CD8-positive, alpha-beta memory T cell (primary cell): ENCODE data around the gene CDR2. TPM values are rescaled to one million over a fixed set of nuclear protein-coding genes. Genes with fewer than 3 reads are reported as not detected.
A peak's percentile ranks its signal among the peaks of the same experiment; 100 is the strongest.

ENCODE experiments used
- CTCF ChIA-PET: fragments of 350-600 bp; sonication (Branson Sonifier 250); formaldehyde crosslinking; loops from one replicate; lab custom pipeline; 2021; ENCODE audit warnings: antibody characterized with exemption; lab: Charles Lee
- POLR2A ChIA-PET: fragments of 350-600 bp; sonication (Branson Sonifier 250); formaldehyde crosslinking; loops from one replicate; lab custom pipeline; 2021; ENCODE audit warnings: antibody characterized with exemption; lab: Charles Lee
- DNase-seq, 5 donors: peaks; one replicate each; pipeline versions ENCODE4 v3.0.0 to v3.0.0-alpha.2; 2020 to 2022; ENCODE audit warnings: mixed read lengths in 1 of 5
- H3K27ac ChIP-seq: one replicate; pipeline ENCODE4 v1.7.0; 2013; ENCODE audit warnings: low read depth, mild to moderate bottlenecking, low read length, moderate library complexity
- H3K27me3 ChIP-seq: 2 replicates; pipeline ENCODE4 v1.7.0; 2013; ENCODE audit warnings: low read length, mild to moderate bottlenecking; ENCODE audit not compliant: insufficient read depth, poor library complexity, severe bottlenecking
- H3K36me3 ChIP-seq: 2 replicates; pipeline ENCODE4 v1.7.0; 2013; ENCODE audit warnings: mild to moderate bottlenecking, low read length, moderate library complexity; ENCODE audit not compliant: insufficient read depth
- H3K4me1 ChIP-seq: 2 replicates; pipeline ENCODE4 v1.7.0; 2013; ENCODE audit warnings: mild to moderate bottlenecking, low read length, moderate library complexity; ENCODE audit not compliant: insufficient read depth
- H3K4me3 ChIP-seq: 2 replicates; pipeline ENCODE4 v1.7.0; 2013; ENCODE audit warnings: mild to moderate bottlenecking, low read length
- H3K9me3 ChIP-seq: 2 replicates; pipeline ENCODE4 v1.7.0; 2013; ENCODE audit warnings: mild to moderate bottlenecking, low read length
- H3K27ac Mint-ChIP-seq, 8 donors: one replicate each; pipeline ENCODE4 v1.8.0; 2020 to 2021; ENCODE audit warnings: mixed read lengths in 8 of 8, mild to moderate bottlenecking in 6 of 8, inconsistent platforms in 3 of 8, moderate library complexity in 3 of 8
- H3K27me3 Mint-ChIP-seq, 2 donors: one replicate each; pipeline ENCODE4 v1.8.0; 2020 to 2021; ENCODE audit warnings: mixed read lengths in 2 of 2, mild to moderate bottlenecking in 1 of 2, moderate library complexity in 1 of 2
- H3K36me3 Mint-ChIP-seq, 3 donors: one replicate each; pipeline ENCODE4 v1.8.0; 2020 to 2021; ENCODE audit warnings: mixed read lengths in 3 of 3, inconsistent platforms in 1 of 3, mild to moderate bottlenecking in 1 of 3
- H3K4me1 Mint-ChIP-seq, 3 donors: one replicate each; pipeline ENCODE4 v1.8.0; 2020 to 2021; ENCODE audit warnings: mixed read lengths in 3 of 3, inconsistent platforms in 1 of 3, mild to moderate bottlenecking in 1 of 3
- H3K4me3 Mint-ChIP-seq, 7 donors: one replicate each; pipeline ENCODE4 v1.8.0; 2020 to 2021; ENCODE audit warnings: mixed read lengths in 7 of 7, mild to moderate bottlenecking in 6 of 7, moderate library complexity in 4 of 7, inconsistent platforms in 2 of 7
- H3K9me3 Mint-ChIP-seq, 5 donors: one replicate each; pipeline ENCODE4 v1.8.0; 2020 to 2022; ENCODE audit warnings: mixed read lengths in 5 of 5, mild to moderate bottlenecking in 3 of 5, moderate library complexity in 2 of 5, inconsistent platforms in 1 of 5
- polyA plus RNA-seq: library from polyadenylated mRNA; unstranded; fragments of 300-500 nt; fragmentation: Illumina TruSeq; gene quantifications from one replicate; pipeline ENCODE4 v1.2.3, GENCODE V29; 2021
- total RNA-seq, 2 experiments: library from RNA; stranded (reverse); gene quantifications; one replicate each; pipeline ENCODE4 v1.2.3, GENCODE V29; 2021

Gene CDR2
- total and polyA plus RNA-seq, 3 experiments from 2014 or later: 38.9 to 79.1 (median 41.2) TPM

- H3K36me3 ChIP-seq: peaks cover 48% of the 10 kb centered on the region
- H3K9me3 Mint-ChIP-seq: no peaks in the 10 kb centered on the region
- H3K27ac Mint-ChIP-seq: peak overlapping the region in 3 of 8 donors; percentile 50 to 74 (median 66)
- H3K4me3 ChIP-seq: no peak overlapping the region
- no peak overlapping the region for H3K4me3 Mint-ChIP-seq
- no peak for DNase-seq
- peaks cover 5 to 95% (median 11%) of the 10 kb centered on the region in 3 donors for H3K36me3 Mint-ChIP-seq
- no peaks in the 10 kb centered on the region for H3K27me3 ChIP-seq
- ChIA-PET CTCF (interaction anchor here (0.6 kb wide), 1 partner anchor 88 kb away, joined by 3 read pairs; no protein-coding TSS in a partner anchor), POLR2A (no interaction called here)
- no peaks in the 10 kb centered on the region for H3K9me3 ChIP-seq
- no peaks in the 10 kb centered on the region for H3K4me1 ChIP-seq
- peaks cover 0 to 21% (median 0%) of the 10 kb centered on the region in 3 donors for H3K4me1 Mint-ChIP-seq
- no peaks in the 10 kb centered on the region for H3K27me3 Mint-ChIP-seq
- H3K27ac ChIP-seq: no peak overlapping the region
Observed at GRCh38 chr16:22326771-22327445, 47.5 kb downstream of the CDR2 start.

GRCh38 chr16:22326369-22326652 lies 48.1 kb downstream of the CDR2 start:
- peaks cover 1 to 94% (median 9%) of the 10 kb centered on the region in 3 donors for H3K36me3 Mint-ChIP-seq
- no peak for DNase-seq
- H3K27me3 Mint-ChIP-seq: no peaks in the 10 kb centered on the region
- no peak overlapping the region for H3K4me3 ChIP-seq
- no peaks in the 10 kb centered on the region for H3K27me3 ChIP-seq
- H3K9me3 ChIP-seq: no peaks in the 10 kb centered on the region
- peaks cover 53% of the 10 kb centered on the region for H3K36me3 ChIP-seq
- no peaks in the 10 kb centered on the region for H3K9me3 Mint-ChIP-seq
- H3K4me1 Mint-ChIP-seq: peaks cover 1 to 24% (median 2%) of the 10 kb centered on the region in 3 donors
- peak overlapping the region in 2 of 8 donors; percentile 17 to 66 for H3K27ac Mint-ChIP-seq
- ChIA-PET CTCF (no interaction called here), POLR2A (no interaction called here)
- no peak overlapping the region for H3K4me3 Mint-ChIP-seq
- peaks cover 4% of the 10 kb centered on the region for H3K4me1 ChIP-seq
- H3K27ac ChIP-seq: no peak overlapping the region

DNA sequence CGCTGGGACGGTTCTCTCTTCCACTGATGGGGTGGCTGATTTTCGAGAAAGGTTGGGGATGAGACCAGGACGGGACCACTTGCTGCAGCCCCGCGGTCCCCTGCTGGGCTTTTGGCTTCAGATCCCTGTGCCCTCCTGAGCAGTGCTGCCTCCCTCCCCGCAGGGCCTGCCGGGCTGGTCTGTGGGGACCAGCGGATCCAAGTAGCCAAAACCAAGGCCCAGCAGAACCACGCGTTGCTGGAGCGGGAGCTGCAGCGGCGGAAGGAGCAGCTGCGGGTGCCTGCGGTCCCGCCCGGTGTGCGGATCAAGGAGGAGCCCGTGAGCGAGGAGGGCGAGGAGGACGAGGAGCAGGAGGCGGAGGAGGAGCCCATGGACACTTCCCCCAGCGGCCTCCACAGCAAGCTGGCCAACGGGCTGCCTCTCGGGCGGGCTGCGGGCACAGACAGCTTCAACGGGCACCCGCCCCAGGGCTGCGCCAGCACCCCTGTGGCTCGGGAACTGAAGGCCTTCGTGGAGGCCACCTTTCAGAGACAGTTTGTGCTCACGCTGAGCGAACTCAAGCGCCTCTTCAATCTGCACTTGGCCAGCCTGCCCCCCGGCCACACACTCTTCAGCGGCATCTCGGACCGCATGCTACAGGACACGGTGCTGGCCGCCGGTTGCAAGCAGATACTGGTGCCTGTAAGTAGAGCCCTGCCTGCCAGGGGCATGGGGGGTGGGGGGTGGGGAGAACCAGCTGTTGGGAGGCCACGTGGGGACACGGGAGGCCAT lies 48.6 kb downstream of the CDR2 start:
- H3K27me3 Mint-ChIP-seq: no peaks in the 10 kb centered on the region
- POLR2A ChIA-PET: no interaction called here
- peak overlapping the region in 1 of 8 donors; percentile 50 for H3K27ac Mint-ChIP-seq
- DNase-seq: no peak
- CTCF ChIA-PET: no interaction called here
- H3K9me3 Mint-ChIP-seq: no peaks in the 10 kb centered on the region
- peaks cover 4% of the 10 kb centered on the region for H3K4me1 ChIP-seq
- no peak overlapping the region for H3K4me3 ChIP-seq
- no peaks in the 10 kb centered on the region for H3K27me3 ChIP-seq
- H3K4me3 Mint-ChIP-seq: no peak overlapping the region
- no peaks in the 10 kb centered on the region for H3K9me3 ChIP-seq
- H3K36me3 Mint-ChIP-seq: peaks cover 5 to 95% (median 15%) of the 10 kb centered on the region in 3 donors
- H3K27ac ChIP-seq: no peak overlapping the region
- H3K4me1 Mint-ChIP-seq: peaks cover 5 to 29% (median 7%) of the 10 kb centered on the region in 3 donors
- peaks cover 56% of the 10 kb centered on the region for H3K36me3 ChIP-seq

GRCh38 chr16:22324787-22325597 lies 49.4 kb downstream of the CDR2 start:
- DNase-seq: no peak
- Mint-ChIP-seq H3K9me3 (no peaks in the 10 kb centered on the region), H3K27ac (peak overlapping the region in 1 of 8 donors; percentile 50), H3K4me3 (peak overlapping the region in 1 of 7 donors; percentile 86), H3K4me1 (peaks cover 5 to 25% (median 9%) of the 10 kb centered on the region in 3 donors), H3K27me3 (no peaks in the 10 kb centered on the region), H3K36me3 (peaks cover 5 to 92% (median 13%) of the 10 kb centered on the region in 3 donors)
- CTCF ChIA-PET: no interaction called here
- Histone ChIP-seq H3K27me3 (no peaks in the 10 kb centered on the region), H3K36me3 (peaks cover 57% of the 10 kb centered on the region), H3K9me3 (no peaks in the 10 kb centered on the region), H3K4me3 (no peak overlapping the region), H3K27ac (no peak overlapping the region), H3K4me1 (peaks cover 4% of the 10 kb centered on the region)
- POLR2A ChIA-PET: no interaction called here

DNA sequence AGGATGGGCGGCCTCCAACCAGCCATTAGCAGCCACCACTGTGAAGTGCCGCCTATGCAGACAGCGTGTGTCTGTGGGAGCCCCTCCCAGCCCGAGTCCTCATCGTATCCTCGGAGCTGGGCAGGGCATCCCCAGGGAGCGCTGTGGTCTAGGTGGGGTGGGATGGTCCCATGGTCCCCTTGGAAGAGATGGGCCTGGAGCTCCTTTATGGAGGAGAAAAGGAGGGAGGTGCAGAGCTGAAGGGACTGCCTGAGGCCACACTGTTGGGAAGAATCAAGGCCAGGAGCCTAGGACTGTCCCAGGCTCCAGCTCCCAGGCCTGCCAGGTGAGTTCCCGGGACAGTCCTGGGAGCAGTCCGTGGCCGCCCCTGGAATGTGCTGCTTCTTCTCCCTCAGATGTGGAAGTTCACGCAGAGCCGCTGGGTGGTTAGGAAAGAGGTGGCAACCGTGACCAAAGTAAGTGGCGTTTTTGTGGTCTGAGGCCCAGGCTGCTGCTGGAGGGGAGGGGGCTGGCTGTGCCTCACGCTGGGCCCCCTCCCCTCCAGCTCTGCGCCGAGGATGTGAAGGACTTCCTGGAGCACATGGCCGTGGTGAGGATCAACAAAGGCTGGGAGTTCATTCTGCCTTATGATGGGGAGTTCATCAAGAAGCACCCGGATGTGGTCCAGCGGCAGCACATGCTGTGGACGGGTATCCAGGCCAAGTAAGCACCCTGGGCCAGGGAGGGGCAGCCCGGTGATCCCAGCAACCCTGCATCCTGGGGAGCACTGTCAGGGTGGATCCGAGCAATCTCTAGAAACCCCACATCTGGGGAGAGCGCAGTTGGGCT lies 50.2 kb downstream of the CDR2 start:
- peaks cover 5 to 17% (median 9%) of the 10 kb centered on the region in 3 donors for H3K4me1 Mint-ChIP-seq
- H3K27me3 Mint-ChIP-seq: no peaks in the 10 kb centered on the region
- CTCF ChIA-PET: interaction anchor here (0.8 to 1.2 kb wide), 2 partner anchors 24 to 29 kb away, joined by 3 to 4 read pairs; no protein-coding TSS in a partner anchor
- peaks cover 4% of the 10 kb centered on the region for H3K4me1 ChIP-seq
- H3K27ac ChIP-seq: no peak overlapping the region
- H3K9me3 Mint-ChIP-seq: no peaks in the 10 kb centered on the region
- no peak overlapping the region for H3K4me3 Mint-ChIP-seq
- peak overlapping the region in 1 of 8 donors; percentile 41 for H3K27ac Mint-ChIP-seq
- no peaks in the 10 kb centered on the region for H3K9me3 ChIP-seq
- no peak overlapping the region for H3K4me3 ChIP-seq
- no peaks in the 10 kb centered on the region for H3K27me3 ChIP-seq
- POLR2A ChIA-PET: no interaction called here
- DNase-seq: no peak
- peaks cover 5 to 89% (median 15%) of the 10 kb centered on the region in 3 donors for H3K36me3 Mint-ChIP-seq
- H3K36me3 ChIP-seq: peaks cover 55% of the 10 kb centered on the region

GRCh38 chr16:22323173-22323958 lies 51.1 kb downstream of the CDR2 start:
- H3K9me3 ChIP-seq: no peaks in the 10 kb centered on the region
- H3K4me1 ChIP-seq: peaks cover 4% of the 10 kb centered on the region
- no peaks in the 10 kb centered on the region for H3K27me3 Mint-ChIP-seq
- H3K4me3 ChIP-seq: no peak overlapping the region
- H3K36me3 Mint-ChIP-seq: peaks cover 5 to 87% (median 17%) of the 10 kb centered on the region in 3 donors
- DNase-seq: no peak
- peaks cover 5 to 16% (median 9%) of the 10 kb centered on the region in 3 donors for H3K4me1 Mint-ChIP-seq
- H3K36me3 ChIP-seq: peaks cover 56% of the 10 kb centered on the region
- H3K27me3 ChIP-seq: no peaks in the 10 kb centered on the region
- H3K27ac ChIP-seq: no peak overlapping the region
- no peak overlapping the region for H3K4me3 Mint-ChIP-seq
- ChIA-PET POLR2A (no interaction called here), CTCF (interaction anchor here (0.8 to 1.2 kb wide), 2 partner anchors 23 to 30 kb away, joined by 3 to 4 read pairs; no protein-coding TSS in a partner anchor)
- peak overlapping the region in 2 of 8 donors; percentile 23 to 36 for H3K27ac Mint-ChIP-seq
- H3K9me3 Mint-ChIP-seq: no peaks in the 10 kb centered on the region

DNA sequence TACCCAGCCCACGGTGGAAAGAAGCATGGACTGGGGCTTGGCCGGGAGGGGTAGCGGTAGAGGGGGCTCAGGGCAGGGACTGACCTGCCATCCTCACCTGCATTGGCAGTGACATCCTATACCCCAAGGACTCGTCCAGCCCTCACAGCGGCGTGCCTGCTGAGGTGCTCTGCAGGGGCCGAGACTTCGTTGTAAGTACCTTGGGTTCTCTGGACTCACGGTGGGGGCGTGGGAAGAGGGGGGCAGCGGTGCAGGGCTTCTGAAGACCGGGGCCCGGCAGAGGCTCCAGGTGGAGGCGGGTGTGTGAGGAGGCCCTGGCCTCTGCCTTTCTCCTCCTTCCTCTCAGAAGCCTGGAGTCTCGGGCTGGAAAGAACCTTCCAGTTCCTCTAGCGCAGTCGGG lies 51.7 kb downstream of the CDR2 start:
- no peaks in the 10 kb centered on the region for H3K27me3 ChIP-seq
- no peak overlapping the region for H3K4me3 Mint-ChIP-seq
- peaks cover 60% of the 10 kb centered on the region for H3K36me3 ChIP-seq
- H3K9me3 Mint-ChIP-seq: no peaks in the 10 kb centered on the region
- no peak overlapping the region for H3K27ac ChIP-seq
- no peaks in the 10 kb centered on the region for H3K9me3 ChIP-seq
- H3K4me1 ChIP-seq: peaks cover 4% of the 10 kb centered on the region
- H3K36me3 Mint-ChIP-seq: peaks cover 5 to 86% (median 17%) of the 10 kb centered on the region in 3 donors
- H3K4me3 ChIP-seq: no peak overlapping the region
- H3K4me1 Mint-ChIP-seq: peaks cover 5 to 16% (median 9%) of the 10 kb centered on the region in 3 donors
- POLR2A ChIA-PET: no interaction called here
- CTCF ChIA-PET: no interaction called here
- DNase-seq: no peak
- no peaks in the 10 kb centered on the region for H3K27me3 Mint-ChIP-seq
- peak overlapping the region in 2 of 8 donors; percentile 41 to 65 for H3K27ac Mint-ChIP-seq
